Kidney tubule cell (primary cell): Measurements from ENCODE around the gene SHC3.
A peak's percentile ranks its signal among the peaks of the same experiment; 100 is the strongest.

Experiments
- DNase-seq: peaks from one replicate; pipeline ENCODE4 v3.0.0-alpha.2; 2018; ENCODE audit warnings: low spot score

SHC3 gene

GRCh38 chr9:89154218-89154617 lies 24.4 kb downstream of the SHC3 start:
- no peak for DNase-seq

GRCh38 chr9:89153232-89154017 lies 25.2 kb downstream of the SHC3 start:
- DNase-seq: peak; percentile 97

DNA sequence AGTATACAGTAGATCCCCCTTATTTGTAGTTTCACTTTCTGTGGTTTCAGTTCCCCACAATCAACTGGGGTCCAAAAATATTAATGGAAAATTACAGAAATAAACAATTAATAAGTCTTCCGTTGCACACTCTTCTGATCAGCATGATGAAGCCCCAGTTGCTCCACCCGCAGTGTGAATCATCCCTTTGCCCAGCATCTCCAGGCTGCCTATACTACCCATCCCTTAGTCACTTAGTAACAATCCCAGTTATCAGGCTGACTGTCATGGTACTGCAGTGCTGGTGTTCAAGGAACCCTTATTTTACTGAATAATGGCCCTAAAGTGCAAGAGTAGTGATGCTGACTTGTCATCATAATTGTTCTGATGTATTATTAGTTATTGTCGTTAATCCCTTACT lies 28.9 kb downstream of the SHC3 start:
- peak; percentile 78 for DNase-seq

DNA sequence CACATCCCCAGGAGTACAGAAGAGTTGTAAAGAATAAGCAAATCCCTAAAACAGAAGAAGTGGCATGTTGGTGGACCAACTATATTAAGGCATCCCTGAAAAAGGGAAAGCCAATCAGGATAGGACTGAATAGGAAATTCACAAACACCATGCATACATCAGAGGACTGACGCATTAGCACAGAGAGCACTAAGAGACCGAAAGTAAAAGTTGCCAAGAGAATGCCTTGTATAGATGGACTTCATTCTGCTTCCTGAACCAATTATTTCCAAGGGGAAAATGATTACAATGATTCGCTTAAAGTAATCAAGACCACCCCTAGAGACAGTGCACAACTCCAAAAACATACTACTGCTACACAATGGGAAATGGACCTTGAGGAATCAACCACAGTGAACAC lies 33.5 kb downstream of the SHC3 start:
- DNase-seq: no peak

GRCh38 chr9:89144238-89144637 lies 34.4 kb downstream of the SHC3 start:
- no peak for DNase-seq

DNA sequence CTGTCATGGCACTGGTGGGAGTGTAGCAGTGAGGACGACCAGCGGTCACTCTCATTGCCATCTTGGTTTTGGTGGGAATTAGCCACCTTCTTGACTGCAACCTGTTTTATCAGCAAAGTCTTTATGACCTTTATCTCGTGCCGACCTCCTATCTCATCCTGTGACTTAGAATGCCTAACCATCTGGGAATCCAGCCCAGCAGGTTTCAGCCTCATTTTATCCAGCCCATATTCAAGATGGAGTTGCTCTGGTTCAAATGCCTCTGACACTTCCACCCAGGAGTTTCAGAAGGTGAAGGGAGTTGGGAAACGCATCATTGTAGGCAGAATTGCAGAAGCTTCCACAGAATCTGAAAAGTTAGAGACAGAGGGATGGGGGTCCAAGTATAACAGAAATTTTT lies 35.4 kb downstream of the SHC3 start:
- no peak for DNase-seq

DNA sequence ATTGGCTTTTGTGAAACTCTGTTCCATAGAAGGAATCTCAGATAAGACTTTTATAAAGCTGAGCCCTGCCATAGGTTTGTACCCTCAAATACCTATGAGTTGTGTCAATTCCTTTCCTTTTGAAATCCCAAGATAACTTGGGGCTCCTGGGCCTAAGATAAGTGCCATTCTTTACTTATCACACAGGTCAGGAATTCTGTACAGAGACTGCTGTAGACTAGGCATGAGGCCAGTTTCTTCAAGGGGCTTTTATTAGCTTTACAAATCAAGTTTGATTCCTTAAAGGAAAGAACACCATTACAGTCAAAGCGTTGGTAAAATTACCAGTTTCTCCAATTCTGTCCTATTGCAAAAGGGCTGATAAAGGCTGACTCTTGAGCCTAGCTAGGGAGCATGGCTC lies 39.2 kb downstream of the SHC3 start:
- peak; percentile 51 for DNase-seq

GRCh38 chr9:89138463-89139390 lies 39.9 kb downstream of the SHC3 start:
- peak; percentile 89 for DNase-seq

DNA sequence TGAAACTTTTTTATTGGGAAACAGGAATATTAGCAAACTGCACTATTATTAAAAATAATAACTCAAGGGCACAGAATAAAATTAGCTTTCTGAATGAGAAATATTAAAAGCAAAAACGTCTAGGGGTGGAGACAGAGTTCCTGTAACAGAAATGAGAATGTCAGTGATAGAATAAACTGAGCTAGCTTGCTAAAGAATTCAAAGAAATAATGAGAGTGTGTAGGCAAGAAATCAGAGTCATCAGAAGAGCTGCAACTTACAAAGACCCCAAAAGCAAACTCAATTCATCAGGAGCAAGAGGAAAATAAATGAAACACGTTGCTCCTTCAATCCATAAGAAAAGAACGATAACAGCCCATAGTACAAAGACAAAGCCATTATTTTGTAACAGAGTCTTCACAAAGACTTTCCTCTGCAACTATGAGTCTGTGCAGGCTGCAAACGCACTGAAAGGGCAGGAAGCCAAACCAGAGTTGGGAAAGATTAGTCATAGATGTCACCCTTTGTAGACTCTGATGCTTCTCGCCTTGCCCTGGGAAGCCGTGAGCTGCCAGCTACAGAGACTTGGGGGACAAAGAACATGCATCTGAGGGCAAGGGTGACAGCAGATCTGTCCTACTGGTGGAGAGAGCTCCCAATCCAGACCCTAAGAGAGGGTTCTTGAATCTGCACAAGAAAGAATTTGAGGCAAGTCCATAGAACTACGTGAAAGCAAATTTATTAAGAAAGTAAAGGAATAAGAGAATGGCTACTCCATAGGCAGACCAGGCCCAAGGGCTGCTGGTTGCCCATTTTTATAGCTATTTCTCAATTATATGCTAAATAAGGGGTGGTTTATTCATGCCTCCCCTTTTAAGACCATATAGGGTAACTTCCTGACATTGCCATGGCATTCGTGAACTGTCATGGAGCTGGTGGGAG lies 40.8 kb downstream of the SHC3 start:
- DNase-seq: peak; percentile 89

GRCh38 chr9:89135591-89136166 lies 42.9 kb downstream of the SHC3 start:
- DNase-seq: no peak

DNA sequence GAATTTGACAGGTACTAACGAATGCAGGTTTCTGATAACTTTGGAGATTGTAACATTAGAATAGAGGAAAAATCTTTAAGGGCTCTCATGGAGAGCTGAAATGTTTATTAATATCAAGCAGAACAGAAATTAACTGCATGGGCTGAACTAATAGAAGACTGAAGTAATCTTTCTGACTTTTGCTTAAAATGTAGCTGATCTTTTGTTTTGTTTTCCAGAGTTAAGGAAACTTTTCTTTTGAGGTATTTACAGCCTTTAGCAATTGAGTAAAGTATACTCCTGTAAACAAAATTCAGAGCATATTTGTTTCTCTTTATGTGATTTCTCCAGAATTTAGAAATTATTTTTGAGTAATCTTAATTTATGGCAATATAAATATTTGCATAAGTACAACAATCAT lies 43.9 kb downstream of the SHC3 start:
- DNase-seq: no peak

- no peak for DNase-seq
Observed at GRCh38 chr9:89122949-89123348, 55.7 kb downstream of the SHC3 start.

- DNase-seq: no peak
Observed at GRCh38 chr9:89120704-89121103, 57.9 kb downstream of the SHC3 start.

DNA sequence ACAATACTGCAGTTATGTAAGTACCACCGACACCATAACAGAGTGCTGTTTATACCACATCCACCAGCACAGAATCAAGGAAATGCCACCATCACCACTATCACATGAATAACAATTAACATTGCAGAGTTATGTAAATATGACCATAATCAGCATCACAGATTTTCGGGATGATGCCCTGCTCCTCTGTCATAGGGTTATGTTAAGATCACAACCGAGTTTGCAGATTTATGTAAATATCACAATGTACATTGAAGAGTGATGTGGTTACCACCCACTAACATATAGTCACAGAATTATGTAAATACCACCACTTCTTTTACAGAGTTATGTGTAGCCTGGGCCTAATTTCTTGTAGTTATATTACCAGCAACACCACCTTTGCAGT lies 61.8 kb downstream of the SHC3 start:
- DNase-seq: no peak

GRCh38 chr9:89116064-89116804 lies 62.4 kb downstream of the SHC3 start:
- no peak for DNase-seq

DNA sequence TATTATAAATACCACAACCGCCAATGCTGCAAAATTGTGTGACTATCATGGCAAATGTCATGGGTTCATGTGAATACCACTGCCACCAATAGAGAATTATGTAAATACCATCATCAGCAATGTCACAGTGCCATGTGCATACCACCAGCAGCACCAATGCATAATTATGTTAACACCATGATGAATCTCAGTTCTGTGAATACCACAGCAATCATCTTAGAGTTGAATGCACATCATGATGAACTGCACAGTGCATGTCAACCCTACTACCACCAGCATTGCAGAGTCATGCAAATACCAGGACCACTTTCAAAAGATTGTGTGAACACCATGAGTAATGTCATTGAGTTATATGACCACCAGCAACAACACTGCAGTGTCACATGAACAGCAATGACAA lies 63.2 kb downstream of the SHC3 start:
- DNase-seq: no peak

DNA sequence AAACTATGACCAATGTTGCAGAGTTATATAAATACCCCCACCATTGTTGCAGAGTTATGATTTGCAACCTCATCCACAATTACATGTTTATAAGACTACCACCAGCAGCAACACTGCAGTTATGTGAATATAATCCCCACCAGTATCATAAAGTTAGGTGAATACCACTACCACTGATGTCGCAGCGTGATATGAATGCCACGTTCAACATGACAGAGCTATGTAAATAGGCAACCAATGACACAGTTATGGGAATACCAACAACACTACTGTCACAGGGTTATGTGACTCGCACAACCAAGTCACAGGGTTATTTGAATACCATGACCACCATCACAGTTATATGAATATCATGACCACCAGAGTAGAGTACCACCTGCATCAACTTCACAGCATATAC lies 63.9 kb downstream of the SHC3 start:
- no peak for DNase-seq

- no peak for DNase-seq
Observed at GRCh38 chr9:89113851-89114250, 64.8 kb downstream of the SHC3 start.

GRCh38 chr9:89112243-89112642 lies 66.4 kb downstream of the SHC3 start:
- DNase-seq: no peak

GRCh38 chr9:89109666-89110065 lies 69.0 kb downstream of the SHC3 start:
- DNase-seq: peak; percentile 38

DNA sequence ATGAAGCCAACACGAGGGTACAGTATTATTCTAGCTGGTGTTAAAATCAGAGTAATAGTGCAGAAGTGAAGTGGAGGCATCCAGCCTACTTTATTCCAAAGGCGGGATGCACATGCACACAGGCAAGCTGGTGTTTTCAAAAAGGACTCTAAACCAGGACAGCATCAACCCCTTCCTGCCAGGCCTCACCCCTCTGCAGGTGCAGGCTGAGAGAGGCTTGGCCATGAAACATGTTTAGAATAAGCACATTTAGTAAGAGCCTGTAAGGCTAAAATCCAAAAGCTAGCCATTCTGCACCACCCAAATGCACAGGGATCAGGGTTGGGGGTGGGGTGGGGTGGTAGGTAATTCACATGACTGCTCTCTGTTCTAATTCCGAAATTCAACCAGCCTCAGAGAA lies 71.2 kb downstream of the SHC3 start:
- no peak for DNase-seq
